Measurements from ENCODE around the gene MAIP1.
A peak's percentile ranks its signal among the peaks of the same experiment; 100 is the strongest.
"Not testable (repeated sequence)": the region's sequence is repeated elsewhere in the genome, so short reads cannot be mapped to it uniquely, and the experiment has no call there.

Gene MAIP1
- 8.7 to 26.7 (median 12.8) reads per million in 9 experiments for total RNA-seq

DNA sequence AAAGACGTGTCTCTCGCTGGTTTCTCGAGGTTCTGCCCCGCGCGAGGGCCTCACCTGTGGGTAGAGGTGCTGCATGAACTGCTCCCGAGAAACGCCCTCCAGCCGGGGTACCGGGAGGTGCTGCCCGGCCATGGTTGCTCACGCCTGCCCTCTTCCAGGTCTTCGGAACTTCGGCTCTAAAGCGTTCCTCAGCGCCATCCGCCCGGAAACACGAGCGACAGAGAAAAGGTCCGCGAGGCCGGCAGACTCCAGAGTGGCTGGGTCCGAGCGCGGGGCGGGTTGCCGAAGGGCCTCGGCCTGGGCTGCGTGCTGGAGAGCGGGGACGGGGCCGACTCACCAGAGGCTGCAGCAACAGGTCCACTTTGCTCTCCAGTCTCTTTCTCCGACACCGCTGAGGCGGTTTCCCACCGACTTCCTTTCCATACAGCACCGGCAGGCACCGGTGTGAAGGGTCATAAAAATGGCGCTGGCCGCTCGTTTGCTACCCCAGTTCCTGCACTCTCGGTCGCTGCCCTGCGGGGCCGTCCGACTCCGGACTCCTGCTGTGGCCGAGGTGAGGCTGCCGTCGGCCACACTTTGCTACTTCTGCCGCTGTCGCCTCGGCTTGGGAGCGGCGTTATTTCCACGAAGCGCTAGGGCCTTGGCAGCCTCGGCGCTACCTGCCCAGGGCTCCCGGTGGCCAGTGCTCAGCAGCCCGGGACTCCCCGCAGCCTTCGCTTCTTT is at the start of gene MAIP1, which contains the start of gene TYW5:
Gene MAIP1, plus strand, starts transcription at position 244 of the 723 bp plus-strand sequence. Its CDS starts 217 bp downstream, at position 461.
Gene TYW5, minus strand, starts transcription at position 153 of the 723 bp plus-strand sequence. Its CDS starts 21 bp downstream, at position 132.
- DNase-seq (peak; percentile 73 to 78 (median 74)), ATAC-seq (replicated peaks) (peak; percentile 85)
- H3K9me3 Mint-ChIP-seq = no peaks in the 10 kb centered on the region
- H3K27ac Mint-ChIP-seq = peak within 1 kb of the TSS; percentile 97 to 99
- peak within 1 kb of the TSS; percentile 99 for H3K4me3 Mint-ChIP-seq
- H3K36me3 Mint-ChIP-seq (ENCODE audit: insufficient read depth) = peaks cover 38% of the 10 kb centered on the region
- peaks cover 37% of the 10 kb centered on the region in 2 donors for H3K4me1 Mint-ChIP-seq (ENCODE audit: low read depth in 2 of 2)
- no peaks in the 10 kb centered on the region for H3K27me3 Mint-ChIP-seq

- Mint-ChIP-seq H3K4me1 (ENCODE audit: low read depth in 2 of 2) (peaks cover 4 to 13% of the 10 kb centered on the region in 2 donors), H3K27ac (no peak overlapping the region), H3K9me3 (no peaks in the 10 kb centered on the region), H3K27me3 (peaks cover 38 to 48% of the 10 kb centered on the region in 2 donors), H3K4me3 (no peak overlapping the region), H3K36me3 (ENCODE audit: insufficient read depth) (no peaks in the 10 kb centered on the region)
- DNase-seq (no peak), ATAC-seq (replicated peaks) (no peak)
Measured at GRCh38 chr2:199907008-199907714, 48.2 kb upstream of the MAIP1 start.

- H3K4me3 Mint-ChIP-seq = peak overlapping the region; percentile 91 to 96
- ATAC-seq (replicated peaks) (no peak), DNase-seq (no peak)
- H3K4me1 Mint-ChIP-seq (ENCODE audit: low read depth in 2 of 2) = peaks cover 16 to 29% of the 10 kb centered on the region in 2 donors
- peak overlapping the region; percentile 90 to 93 for H3K27ac Mint-ChIP-seq
- peaks cover 21 to 24% of the 10 kb centered on the region in 2 donors for H3K27me3 Mint-ChIP-seq
- H3K9me3 Mint-ChIP-seq = no peaks in the 10 kb centered on the region
- no peaks in the 10 kb centered on the region for H3K36me3 Mint-ChIP-seq (ENCODE audit: insufficient read depth)
Measured at GRCh38 chr2:199910338-199911051, 44.9 kb upstream of the MAIP1 start.

DNA sequence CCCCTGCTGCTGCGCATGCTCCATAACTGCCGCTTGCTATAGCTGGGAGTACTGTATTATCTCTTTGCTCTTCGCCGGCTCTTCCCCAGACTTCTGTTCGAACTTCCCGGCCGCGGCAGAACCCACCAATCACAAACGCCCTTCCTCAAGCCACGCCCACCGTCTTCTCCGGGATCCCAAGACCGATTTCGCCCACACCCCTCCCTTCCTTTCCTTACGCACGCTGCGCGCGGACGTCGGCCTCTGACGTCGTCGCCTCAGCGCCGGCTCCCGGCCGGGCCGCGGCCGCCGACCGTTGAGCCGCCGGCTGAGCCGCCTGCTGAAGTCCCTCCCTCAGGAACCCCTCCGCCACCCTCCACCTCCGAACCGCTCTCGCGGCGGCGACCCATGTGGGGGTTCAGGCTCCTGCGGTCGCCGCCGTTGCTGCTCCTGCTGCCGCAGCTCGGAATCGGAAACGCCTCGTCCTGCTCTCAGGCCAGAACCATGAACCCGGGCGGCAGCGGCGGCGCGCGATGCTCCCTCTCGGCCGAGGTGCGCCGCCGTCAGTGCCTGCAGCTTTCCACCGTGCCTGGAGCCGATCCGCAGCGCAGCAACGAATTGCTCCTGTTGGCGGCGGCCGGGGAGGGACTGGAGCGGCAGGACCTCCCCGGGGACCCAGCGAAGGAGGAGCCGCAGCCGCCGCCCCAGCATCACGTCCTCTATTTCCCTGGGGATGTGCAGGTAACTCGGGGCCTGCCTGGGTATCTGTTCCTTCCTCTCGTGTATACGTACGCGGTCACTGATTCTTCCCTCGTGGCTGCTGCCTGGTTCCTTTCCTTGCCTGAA is 44.1 kb upstream of the MAIP1 start, which contains the start of gene C2orf69:
Gene C2orf69, plus strand, starts transcription at position 242 of the 825 bp plus-strand sequence. Its CDS starts 146 bp downstream, at position 388.
- peak; percentile 79 to 84 (median 80) for DNase-seq
- Mint-ChIP-seq H3K9me3 (no peaks in the 10 kb centered on the region), H3K36me3 (ENCODE audit: insufficient read depth) (no peaks in the 10 kb centered on the region)

DNA sequence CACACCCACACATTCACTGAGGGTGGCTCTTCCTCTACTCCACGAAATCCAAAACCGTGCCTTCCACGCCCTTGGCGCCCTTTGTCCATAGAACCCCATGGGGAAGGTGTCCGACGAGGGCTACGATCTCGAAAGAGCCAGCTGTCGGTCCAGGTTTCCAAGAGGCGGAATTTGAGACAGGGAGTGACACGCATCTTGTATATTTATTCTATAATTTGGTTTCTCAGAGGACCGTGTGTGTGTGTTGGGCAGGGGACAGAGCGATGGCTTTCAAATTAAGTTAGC is 43.6 kb upstream of the MAIP1 start:
- DNase-seq = no peak
- peaks cover 2% of the 10 kb centered on the region for H3K36me3 Mint-ChIP-seq (ENCODE audit: insufficient read depth)
- peaks cover 20 to 34% of the 10 kb centered on the region in 2 donors for H3K4me1 Mint-ChIP-seq (ENCODE audit: low read depth in 2 of 2)

More for the DNA sequence above, 44.1 kb upstream of the MAIP1 start, which contains the start of gene C2orf69:
- peak; percentile 81 for ATAC-seq (replicated peaks)
- peaks cover 18 to 34% of the 10 kb centered on the region in 2 donors for H3K4me1 Mint-ChIP-seq (ENCODE audit: low read depth in 2 of 2)
- H3K27ac Mint-ChIP-seq = peak within 1 kb of the TSS; percentile 90 to 93
- peaks cover 14 to 18% of the 10 kb centered on the region in 2 donors for H3K27me3 Mint-ChIP-seq
- H3K4me3 Mint-ChIP-seq = peak within 1 kb of the TSS; percentile 91 to 96

DNA sequence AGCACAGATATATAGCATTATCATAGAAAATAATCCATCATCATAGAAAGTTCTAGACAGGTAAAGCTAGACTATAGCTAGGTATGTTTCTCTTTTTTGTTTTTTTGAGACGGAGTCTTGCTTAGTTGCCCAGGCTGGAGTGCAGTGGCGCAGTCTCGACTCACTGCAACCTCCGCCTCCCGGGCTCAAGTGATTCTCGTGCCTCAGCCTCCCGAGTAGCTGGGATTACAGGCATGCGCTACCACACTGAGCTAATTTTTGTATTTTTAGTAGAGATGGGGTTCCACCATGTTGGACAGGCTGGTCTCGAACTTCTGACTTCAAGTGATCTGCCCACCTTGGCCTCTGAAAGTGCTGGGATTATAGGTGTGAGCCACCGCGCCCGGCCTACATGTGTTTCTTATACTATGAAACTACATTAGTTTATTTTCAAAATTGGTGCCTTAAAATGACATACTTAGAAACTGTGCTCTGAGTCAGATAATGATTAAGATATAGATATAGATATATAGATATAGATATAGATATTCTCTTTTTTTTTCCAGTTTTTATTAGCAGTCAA is 42.7 kb upstream of the MAIP1 start:
- H3K27ac Mint-ChIP-seq; H3K36me3 Mint-ChIP-seq (ENCODE audit: insufficient read depth); H3K9me3 Mint-ChIP-seq; ATAC-seq (replicated peaks); H3K27me3 Mint-ChIP-seq; DNase-seq: not testable (repeated sequence)
- Mint-ChIP-seq H3K4me1 (ENCODE audit: low read depth in 2 of 2) (peaks cover 22 to 34% of the 10 kb centered on the region in 2 donors), H3K4me3 (peak overlapping the region; percentile 52 to 96)

More for the DNA sequence above, 43.6 kb upstream of the MAIP1 start:
- no peak for ATAC-seq (replicated peaks)
- Mint-ChIP-seq H3K9me3 (no peaks in the 10 kb centered on the region), H3K27me3 (peaks cover 9 to 13% of the 10 kb centered on the region in 2 donors), H3K27ac (peak overlapping the region; percentile 90 to 93), H3K4me3 (peak overlapping the region; percentile 91 to 96)

DNA sequence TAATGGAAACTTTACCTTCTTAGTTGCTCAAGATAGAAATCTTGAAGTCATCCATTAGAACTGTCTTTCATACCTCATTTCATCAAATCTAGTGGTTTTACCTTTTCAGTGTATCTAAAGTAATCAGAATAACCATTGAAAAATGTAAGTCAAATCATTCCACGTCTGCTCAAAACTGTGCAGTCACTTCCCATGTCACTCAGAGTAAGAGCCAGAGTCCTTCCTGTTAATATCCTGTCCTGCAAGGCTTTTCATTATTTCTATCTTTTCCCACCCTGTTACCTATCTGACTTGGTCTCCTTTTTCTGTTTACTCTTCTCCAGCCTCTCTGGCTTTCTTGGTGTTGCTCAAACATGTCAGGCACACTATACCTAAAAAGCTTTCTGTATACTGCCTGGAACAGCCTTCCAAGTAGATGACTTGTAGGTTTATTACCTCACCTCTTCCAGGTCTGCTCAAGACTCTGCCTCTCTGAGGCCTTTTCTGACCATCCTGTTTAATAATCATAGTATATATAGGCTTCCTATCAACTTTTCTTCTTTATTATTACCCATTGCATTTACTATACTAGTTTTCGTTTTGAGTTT is 40.9 kb upstream of the MAIP1 start:
- peak overlapping the region in 1 of 2 donors; percentile 28 for H3K4me3 Mint-ChIP-seq
- no peak for ATAC-seq (replicated peaks)
- H3K9me3 Mint-ChIP-seq = no peaks in the 10 kb centered on the region
- DNase-seq = no peak
- H3K27me3 Mint-ChIP-seq = no peaks in the 10 kb centered on the region
- peaks cover 6% of the 10 kb centered on the region for H3K36me3 Mint-ChIP-seq (ENCODE audit: insufficient read depth)
- H3K4me1 Mint-ChIP-seq (ENCODE audit: low read depth in 2 of 2) = peaks cover 26 to 34% of the 10 kb centered on the region in 2 donors
- peak overlapping the region in 1 of 2 donors; percentile 39 for H3K27ac Mint-ChIP-seq

DNA sequence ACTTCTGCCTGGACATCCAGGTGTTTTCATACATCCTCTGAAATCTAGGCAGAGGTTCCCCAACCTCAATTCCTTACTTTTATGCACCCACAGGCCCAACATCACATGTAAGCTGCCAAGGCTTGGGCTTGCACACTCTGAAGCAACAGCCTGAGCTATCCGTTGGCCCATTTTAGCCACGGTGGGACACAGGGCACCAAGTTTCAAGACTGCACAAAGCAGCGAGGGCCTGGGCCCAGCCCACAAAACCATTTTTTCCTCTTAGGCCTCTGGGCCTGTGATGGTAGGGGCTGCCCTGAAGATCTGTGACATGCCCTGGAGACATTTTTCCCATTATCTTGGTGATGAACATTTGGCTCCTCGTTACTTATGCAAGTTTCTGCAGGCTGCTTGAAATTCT is 38.4 kb upstream of the MAIP1 start:
- no peak for ATAC-seq (replicated peaks)
- Mint-ChIP-seq H3K36me3 (ENCODE audit: insufficient read depth) (peaks cover 6% of the 10 kb centered on the region), H3K27ac (peak overlapping the region in 1 of 2 donors; percentile 32), H3K4me1 (ENCODE audit: low read depth in 2 of 2) (peaks cover 22 to 26% of the 10 kb centered on the region in 2 donors), H3K9me3 (no peaks in the 10 kb centered on the region), H3K4me3 (no peak overlapping the region), H3K27me3 (no peaks in the 10 kb centered on the region)
- no peak for DNase-seq

- no peak for ATAC-seq (replicated peaks)
- Mint-ChIP-seq H3K27me3 (no peaks in the 10 kb centered on the region), H3K4me1 (ENCODE audit: low read depth in 2 of 2) (peaks cover 8 to 13% of the 10 kb centered on the region in 2 donors), H3K36me3 (ENCODE audit: insufficient read depth) (peaks cover 7% of the 10 kb centered on the region), H3K9me3 (no peaks in the 10 kb centered on the region), H3K4me3 (no peak overlapping the region), H3K27ac (no peak overlapping the region)
- no peak for DNase-seq
Measured at GRCh38 chr2:199922856-199923255, 32.5 kb upstream of the MAIP1 start.

DNA sequence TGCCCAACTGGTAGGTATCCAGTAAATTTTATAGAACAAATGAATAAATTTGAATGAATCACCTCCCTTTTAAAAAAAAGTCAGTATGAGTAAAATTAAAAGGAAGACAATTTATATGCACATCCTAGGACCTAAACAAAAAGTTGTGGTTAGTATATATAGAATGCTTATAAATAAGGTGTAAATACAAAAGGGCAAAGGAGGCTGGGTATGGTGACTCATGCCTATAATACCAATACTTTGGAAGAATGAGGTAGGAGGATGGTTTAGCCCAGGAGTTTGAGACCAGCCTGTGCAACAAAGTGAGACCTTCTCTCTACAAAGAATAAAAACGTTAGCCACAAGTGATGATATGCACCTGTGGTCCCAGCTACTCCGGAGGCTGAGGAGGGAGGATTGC is 31.5 kb upstream of the MAIP1 start:
- Mint-ChIP-seq H3K9me3 (no peaks in the 10 kb centered on the region), H3K4me3 (no peak overlapping the region), H3K4me1 (ENCODE audit: low read depth in 2 of 2) (peaks cover 8 to 9% of the 10 kb centered on the region in 2 donors), H3K27ac (peak overlapping the region in 1 of 2 donors; percentile 41), H3K27me3 (no peaks in the 10 kb centered on the region), H3K36me3 (ENCODE audit: insufficient read depth) (peaks cover 7% of the 10 kb centered on the region)
- no peak for ATAC-seq (replicated peaks)
- no peak for DNase-seq

GRCh38 chr2:199926806-199927205 is 28.6 kb upstream of the MAIP1 start:
- DNase-seq (no peak), ATAC-seq (replicated peaks) (no peak)
- Mint-ChIP-seq H3K27ac (peak overlapping the region in 1 of 2 donors; percentile 28), H3K27me3 (no peaks in the 10 kb centered on the region), H3K4me3 (no peak overlapping the region), H3K36me3 (ENCODE audit: insufficient read depth) (peaks cover 22% of the 10 kb centered on the region), H3K4me1 (ENCODE audit: low read depth in 2 of 2) (peaks cover 6 to 8% of the 10 kb centered on the region in 2 donors), H3K9me3 (no peaks in the 10 kb centered on the region)

GRCh38 chr2:199928226-199928625 is 27.2 kb upstream of the MAIP1 start:
- DNase-seq (no peak), ATAC-seq (replicated peaks) (no peak)
- Mint-ChIP-seq H3K27ac (peak overlapping the region; percentile 2 to 19), H3K36me3 (ENCODE audit: insufficient read depth) (peaks cover 36% of the 10 kb centered on the region), H3K4me1 (ENCODE audit: low read depth in 2 of 2) (no peaks in the 10 kb centered on the region), H3K4me3 (no peak overlapping the region), H3K27me3 (no peaks in the 10 kb centered on the region), H3K9me3 (no peaks in the 10 kb centered on the region)
